ENCODE results near the gene TBCD.
A peak's percentile ranks its signal among the peaks of the same experiment; 100 is the strongest.
"Not testable (repeated sequence)": the region's sequence is repeated elsewhere in the genome, so short reads cannot be mapped to it uniquely, and the experiment has no call there.

The TBCD gene

GRCh38 chr17:82957961-82958561 is 206.2 kb downstream of the TBCD start:
- no peak for DNase-seq (ENCODE audit: low read depth)

DNA sequence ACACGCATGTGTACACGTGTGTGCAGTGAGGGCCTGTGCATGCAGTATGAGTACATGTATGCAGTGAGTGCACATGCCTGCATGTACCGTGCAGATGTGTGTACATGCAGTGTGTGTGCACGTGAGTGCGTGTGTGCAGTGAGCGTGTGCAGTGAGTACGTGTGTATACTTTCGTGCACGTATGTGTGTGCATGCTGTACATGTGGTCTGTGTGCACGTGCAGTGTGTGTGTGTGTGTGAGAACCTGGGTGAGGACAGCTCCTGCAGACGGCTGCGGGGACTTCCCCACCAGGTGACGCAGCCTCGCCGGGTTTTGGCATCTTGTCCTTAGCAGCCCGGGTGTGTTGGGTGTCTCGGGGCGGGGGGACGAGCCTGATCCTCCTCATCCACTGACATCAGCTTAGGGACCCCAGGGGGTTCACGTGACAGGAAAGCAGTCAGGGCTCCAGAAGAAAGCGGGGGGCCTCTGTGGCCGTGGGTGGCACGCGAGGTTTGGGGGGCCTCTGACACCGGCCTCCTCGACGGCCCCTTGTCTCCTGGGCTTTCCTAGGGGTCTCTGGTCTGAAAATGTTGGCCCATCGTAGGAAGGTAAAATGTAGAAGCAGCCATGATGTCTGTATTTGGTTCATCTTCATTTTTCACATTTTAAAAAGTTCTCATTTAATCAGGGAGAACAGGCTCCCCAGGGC is 207.5 kb downstream of the TBCD start:
- no peak for DNase-seq (ENCODE audit: low read depth)

GRCh38 chr17:82959990-82960418 is 208.1 kb downstream of the TBCD start:
- DNase-seq (ENCODE audit: low read depth), result no peak

- DNase-seq (ENCODE audit: low read depth), result no peak
Observed at GRCh38 chr17:82960419-82961271, 208.8 kb downstream of the TBCD start.

- DNase-seq (ENCODE audit: low read depth), result no peak
Observed at GRCh38 chr17:82961366-82962162, 209.7 kb downstream of the TBCD start.

- DNase-seq (ENCODE audit: low read depth), result peak; percentile 7
Observed at GRCh38 chr17:82962163-82962720, 210.4 kb downstream of the TBCD start.

DNA sequence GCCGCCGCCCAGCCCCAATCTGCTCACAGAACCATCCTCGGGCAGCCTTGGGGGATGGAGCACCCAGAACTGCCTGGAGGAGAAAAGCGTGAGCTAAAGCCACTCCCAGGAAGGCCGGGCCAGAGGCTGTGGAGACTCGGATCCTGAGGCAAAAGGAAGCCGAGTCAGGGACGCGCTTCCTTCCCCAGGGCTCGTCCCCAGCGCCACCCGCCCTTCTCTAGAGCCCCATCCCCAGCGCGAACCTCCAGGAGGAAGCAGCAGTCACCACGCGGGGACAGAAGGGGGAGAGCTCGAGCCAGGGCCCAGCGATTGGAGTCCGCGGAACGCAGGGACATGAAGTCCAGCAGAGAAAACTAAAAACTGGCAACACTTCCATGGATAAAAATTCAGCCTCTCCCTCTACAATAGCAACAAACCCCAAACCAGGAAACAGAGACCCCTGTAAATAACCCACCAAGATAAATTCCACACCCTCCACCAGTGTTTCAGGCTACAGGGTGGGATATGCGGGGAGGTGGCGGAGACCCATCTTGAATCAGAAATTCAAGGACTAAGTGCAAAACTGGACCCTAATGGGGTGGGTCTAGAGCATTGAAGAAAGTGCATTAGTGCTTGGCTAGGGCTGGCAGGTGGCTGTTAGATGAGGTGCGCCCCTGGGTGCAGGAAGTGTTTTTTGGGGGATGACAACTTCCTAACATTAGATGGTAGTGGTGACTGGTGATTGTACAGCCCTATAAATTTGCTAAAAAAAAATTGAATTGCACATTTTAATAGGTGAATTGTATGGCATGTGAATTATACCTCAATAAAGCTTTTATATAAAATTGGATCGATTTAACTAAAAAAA is 211.5 kb downstream of the TBCD start:
- peak; percentile 71 for DNase-seq (ENCODE audit: low read depth)

DNA sequence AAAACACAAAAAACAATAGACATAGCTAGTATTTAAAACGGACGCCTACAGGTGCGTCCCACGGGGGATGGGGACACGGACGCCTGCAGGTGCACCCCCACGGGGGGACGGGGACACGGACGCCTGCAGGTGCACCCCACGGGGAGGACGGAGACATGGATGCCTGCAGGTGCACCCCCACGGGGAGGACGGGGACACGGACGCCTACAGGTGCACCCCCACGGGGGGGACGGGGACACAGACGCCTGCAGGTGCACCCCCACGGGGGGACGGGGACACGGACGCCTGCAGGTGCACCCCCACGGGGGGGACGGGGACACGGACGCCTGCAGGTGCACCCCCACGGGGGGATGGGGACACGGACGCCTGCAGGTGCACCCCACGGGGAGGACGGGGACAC is 212.6 kb downstream of the TBCD start:
- not testable (repeated sequence) for DNase-seq (ENCODE audit: low read depth)

DNA sequence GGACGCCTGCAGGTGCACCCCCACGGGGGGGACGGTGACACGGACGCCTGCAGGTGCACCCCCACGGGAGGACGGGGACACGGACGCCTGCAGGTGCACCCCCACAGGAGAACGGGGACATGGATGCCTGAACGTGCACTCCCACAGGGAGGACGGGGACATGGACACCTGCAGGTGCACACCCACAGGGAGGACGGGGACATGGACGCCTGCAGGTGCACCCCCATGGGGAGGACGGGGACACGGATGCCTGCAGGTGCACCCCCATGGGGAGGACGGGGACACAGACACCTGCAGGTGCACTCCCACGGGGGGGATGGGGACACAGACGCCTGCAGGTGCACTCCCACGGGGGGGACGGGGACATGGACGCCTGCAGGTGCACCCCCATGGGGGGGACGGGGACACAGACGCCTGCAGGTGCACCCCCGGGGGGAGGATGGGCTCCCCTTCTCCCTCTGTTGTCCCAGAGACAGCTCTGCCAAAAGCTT is 213.0 kb downstream of the TBCD start:
- no peak for DNase-seq (ENCODE audit: low read depth)

DNA sequence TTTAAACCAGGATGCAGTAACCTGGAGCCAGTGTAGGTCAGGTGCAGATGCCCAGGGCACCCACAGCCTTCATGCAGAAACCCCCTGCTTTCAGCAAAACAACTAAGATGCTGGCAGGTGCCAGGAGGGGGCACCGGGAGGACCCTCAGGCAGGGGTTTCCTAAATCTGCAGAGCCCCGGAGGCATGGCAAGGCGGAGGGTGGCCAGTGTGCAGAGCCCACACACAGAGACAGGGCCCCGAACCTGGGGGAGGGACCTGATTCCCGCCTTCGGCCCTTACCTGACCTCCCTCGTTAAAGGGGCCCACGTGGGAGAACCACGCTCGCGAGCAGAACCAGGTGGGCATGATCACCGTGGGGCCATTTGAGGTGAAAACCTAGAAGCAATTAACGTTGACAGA is 213.5 kb downstream of the TBCD start:
- no peak for DNase-seq (ENCODE audit: low read depth)

- DNase-seq (ENCODE audit: low read depth), result no peak
Observed at GRCh38 chr17:82966415-82966814, 214.6 kb downstream of the TBCD start.

- no peak for DNase-seq (ENCODE audit: low read depth)
Observed at GRCh38 chr17:82967268-82968032, 215.6 kb downstream of the TBCD start.

DNA sequence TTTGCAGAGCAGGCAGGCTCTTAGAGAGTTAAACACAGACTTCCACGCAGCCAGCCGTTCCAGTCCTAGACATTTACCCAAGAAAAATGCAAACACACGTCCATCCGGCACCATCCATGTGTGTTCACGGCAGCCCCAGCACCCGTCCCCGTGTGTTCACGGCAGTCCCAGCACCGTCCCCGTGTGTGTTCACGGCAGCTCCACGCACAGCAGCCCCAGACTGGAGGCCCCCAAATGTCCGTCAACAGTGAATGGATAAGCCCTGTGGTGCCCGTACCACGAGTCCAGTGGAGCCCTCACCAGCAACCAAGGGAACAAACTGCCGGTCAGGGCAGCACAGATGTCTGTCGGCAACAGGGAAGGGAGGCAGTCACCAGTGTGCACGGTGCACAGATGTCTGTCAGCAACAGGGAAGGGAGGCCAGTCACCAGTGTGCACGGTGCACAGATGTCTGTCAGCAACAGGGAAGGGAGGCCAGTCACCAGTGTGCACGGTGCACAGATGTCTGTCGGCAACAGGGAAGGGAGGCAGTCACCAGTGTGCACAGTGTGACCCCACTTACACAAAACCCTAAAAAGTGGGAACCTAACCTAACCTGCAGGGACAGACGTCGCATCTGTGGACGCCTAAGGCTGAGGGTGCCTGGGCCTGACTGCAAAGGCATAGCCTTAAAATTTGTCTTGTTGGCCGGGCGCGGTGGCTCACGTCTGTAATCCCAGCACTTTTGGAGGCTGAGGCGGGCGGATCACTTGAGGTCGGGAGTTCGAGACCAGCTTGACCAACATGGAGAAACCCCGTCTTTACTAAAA is 216.4 kb downstream of the TBCD start:
- not testable (repeated sequence) for DNase-seq (ENCODE audit: low read depth)

DNA sequence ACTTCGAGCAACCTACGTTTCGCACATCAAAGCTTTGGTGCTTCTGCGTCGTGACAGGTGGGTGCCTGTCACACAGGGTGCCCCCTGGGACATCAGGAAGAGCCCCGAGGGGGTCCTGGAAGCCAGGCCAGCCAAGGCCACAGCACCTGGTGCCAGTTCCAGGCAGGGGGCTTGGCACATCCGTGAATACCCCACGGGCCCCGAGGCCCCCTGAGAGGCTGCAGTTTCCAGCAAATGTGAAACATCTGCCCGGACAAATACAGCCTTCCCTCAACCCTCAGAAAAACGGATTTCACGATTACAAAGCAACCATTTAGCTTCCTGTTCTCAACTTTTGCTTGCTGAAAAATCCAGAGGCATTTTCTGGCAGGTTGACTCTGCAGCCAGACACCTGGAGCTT is 218.2 kb downstream of the TBCD start:
- DNase-seq (ENCODE audit: low read depth), result no peak

GRCh38 chr17:82970818-82971590 is 219.1 kb downstream of the TBCD start:
- DNase-seq (ENCODE audit: low read depth), result no peak

GRCh38 chr17:82972836-82973372 is 221.0 kb downstream of the TBCD start:
- DNase-seq (ENCODE audit: low read depth), result no peak

GRCh38 chr17:82973456-82974135 is 221.7 kb downstream of the TBCD start:
- DNase-seq (ENCODE audit: low read depth), result no peak

Measured in iris pigment epithelial cell (primary cell).